ENCODE measurements around the gene SHISA7. TPM values are rescaled to one million over a fixed set of nuclear protein-coding genes. Genes with fewer than 3 reads are reported as not detected.
"Not testable (repeated sequence)": the region's sequence is repeated elsewhere in the genome, so short reads cannot be mapped to it uniquely, and the experiment has no call there.

SHISA7 gene
- total RNA-seq, 4 donors from 2014 or later = not detected

DNA sequence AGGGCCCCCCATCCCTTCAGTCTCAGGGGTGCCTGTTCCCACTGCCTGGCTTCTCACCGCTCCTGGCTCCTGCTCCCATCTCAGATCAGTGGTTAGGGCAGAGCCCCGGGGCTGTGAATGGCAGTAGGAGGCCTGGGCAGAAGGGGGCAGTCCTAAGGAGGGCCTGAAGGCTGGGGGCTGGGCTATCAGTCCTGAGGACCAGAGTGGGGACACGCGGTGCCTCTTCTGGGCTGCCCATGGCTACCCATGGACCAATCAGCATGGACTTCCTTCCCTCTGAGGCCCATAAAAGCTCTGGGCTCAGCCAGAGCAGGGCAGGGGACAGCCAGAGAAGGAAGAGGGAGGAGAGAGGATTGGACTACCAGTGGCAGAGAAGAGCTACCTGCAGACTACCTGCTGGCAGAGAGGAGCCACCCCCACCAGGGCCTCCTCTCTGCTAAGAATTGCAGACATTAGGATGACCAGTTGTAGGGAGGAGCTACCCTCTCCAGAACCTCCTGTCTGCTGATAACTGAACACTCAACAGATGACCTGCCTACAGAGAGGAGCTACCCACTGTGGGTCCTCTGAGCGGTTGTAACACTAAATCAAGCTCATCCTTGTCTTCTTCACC lies 23.4 kb downstream of the SHISA7 start:
- in situ Hi-C loops (cut with MboI; ENCODE audit: low sequenced_read_pairs in 4 of 4) (loop anchor here in 1 of 4 donors (25.0 kb wide), 2 partner anchors 132 to 282 kb away; partner anchors contain the start of genes BRSK1, HSPBP1 and TNNT1), intact Hi-C loops (cut with DNase I; ENCODE audit: low total_unique reads) (no loop called here)
- peaks cover 11 to 15% (median 11%) of the 10 kb centered on the region in 3 donors for H3K27me3 ChIP-seq
- H3K4me1 ChIP-seq = no peaks in the 10 kb centered on the region
- H3K9me3 ChIP-seq = no peaks in the 10 kb centered on the region
- no peak overlapping the region for H3K4me3 ChIP-seq
- no peak for DNase-seq
- TF ChIP-seq, protein P1, sequence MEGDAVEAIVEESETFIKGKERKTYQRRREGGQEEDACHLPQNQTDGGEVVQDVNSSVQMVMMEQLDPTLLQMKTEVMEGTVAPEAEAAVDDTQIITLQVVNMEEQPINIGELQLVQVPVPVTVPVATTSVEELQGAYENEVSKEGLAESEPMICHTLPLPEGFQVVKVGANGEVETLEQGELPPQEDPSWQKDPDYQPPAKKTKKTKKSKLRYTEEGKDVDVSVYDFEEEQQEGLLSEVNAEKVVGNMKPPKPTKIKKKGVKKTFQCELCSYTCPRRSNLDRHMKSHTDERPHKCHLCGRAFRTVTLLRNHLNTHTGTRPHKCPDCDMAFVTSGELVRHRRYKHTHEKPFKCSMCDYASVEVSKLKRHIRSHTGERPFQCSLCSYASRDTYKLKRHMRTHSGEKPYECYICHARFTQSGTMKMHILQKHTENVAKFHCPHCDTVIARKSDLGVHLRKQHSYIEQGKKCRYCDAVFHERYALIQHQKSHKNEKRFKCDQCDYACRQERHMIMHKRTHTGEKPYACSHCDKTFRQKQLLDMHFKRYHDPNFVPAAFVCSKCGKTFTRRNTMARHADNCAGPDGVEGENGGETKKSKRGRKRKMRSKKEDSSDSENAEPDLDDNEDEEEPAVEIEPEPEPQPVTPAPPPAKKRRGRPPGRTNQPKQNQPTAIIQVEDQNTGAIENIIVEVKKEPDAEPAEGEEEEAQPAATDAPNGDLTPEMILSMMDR (IDR thresholded peaks at IDR 0.05 in 4 of 5, conservative IDR thresholded peaks at IDR 0.05 in 1 of 5) = no peak
- TF ChIP-seq POLR2A (IDR thresholded peaks at IDR 0.05) = no peak
- no peak for ATAC-seq
- no peak overlapping the region for H3K27ac ChIP-seq
- H3K36me3 ChIP-seq = no peaks in the 10 kb centered on the region

DNA sequence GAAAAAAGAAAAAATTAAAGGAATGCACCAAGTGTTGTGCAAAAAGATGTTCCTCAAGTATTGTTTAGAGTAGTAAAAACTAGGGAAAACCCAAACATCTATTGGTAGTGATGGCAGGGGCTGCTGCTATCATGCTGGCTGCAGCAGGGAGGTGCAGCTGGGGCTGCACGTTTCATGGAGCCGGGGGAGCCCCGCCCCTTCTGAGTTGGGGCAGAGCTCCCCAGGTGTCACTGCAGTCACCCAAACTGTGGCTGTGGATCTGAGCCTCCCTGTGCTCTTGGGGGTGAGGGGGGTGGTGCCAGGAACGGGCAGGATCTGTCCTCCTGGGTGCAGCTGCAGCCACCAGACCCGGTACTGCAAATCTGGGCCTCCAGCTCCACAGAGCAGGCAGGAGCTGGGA lies 24.0 kb downstream of the SHISA7 start:
- no peak for DNase-seq
- in situ Hi-C loops (cut with MboI; ENCODE audit: low sequenced_read_pairs in 4 of 4) = loop anchor here in 1 of 4 donors (25.0 kb wide), 2 partner anchors 132 to 282 kb away; partner anchors contain the start of genes BRSK1, HSPBP1 and TNNT1
- intact Hi-C loops (cut with DNase I; ENCODE audit: low total_unique reads) = no loop called here

DNA sequence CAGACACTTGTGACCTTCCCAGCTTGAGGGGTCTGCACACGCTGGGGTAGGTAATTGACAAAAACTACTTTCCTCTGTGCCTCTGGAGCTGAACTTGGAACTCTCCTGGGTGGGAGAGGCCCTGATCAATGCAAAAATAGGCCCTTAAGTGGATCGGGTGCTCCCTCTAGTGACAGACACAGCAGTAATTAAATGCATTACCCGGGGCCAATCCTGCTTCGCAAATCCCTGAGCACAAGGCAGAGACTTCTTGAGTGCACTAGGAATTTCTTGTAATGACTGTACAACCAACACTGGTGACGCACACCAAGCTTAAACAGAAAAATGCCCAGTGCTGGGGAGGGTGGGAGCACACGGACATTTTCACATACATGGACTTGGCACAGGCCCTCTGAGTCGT lies 24.9 kb downstream of the SHISA7 start:
- no peak for TF ChIP-seq POLR2A (IDR thresholded peaks at IDR 0.05)
- TF ChIP-seq, protein P1 (IDR thresholded peaks at IDR 0.05 in 4 of 5, conservative IDR thresholded peaks at IDR 0.05 in 1 of 5) = peak in 3 of 5 experiments; percentile 40 to 46 (median 46)
- Histone ChIP-seq H3K36me3 (no peaks in the 10 kb centered on the region), H3K27me3 (peaks cover 5 to 15% (median 5%) of the 10 kb centered on the region in 3 donors), H3K4me1 (no peaks in the 10 kb centered on the region), H3K9me3 (no peaks in the 10 kb centered on the region), H3K27ac (no peak overlapping the region), H3K4me3 (no peak overlapping the region)
- DNase-seq = no peak
- no peak for ATAC-seq
- in situ Hi-C loops (cut with MboI; ENCODE audit: low sequenced_read_pairs in 4 of 4) (loop anchor here in 1 of 4 donors (25.0 kb wide), 2 partner anchors 131 to 281 kb away; partner anchors contain the start of genes BRSK1, HSPBP1 and TNNT1), intact Hi-C loops (cut with DNase I; ENCODE audit: low total_unique reads) (no loop called here)

More for the DNA sequence above, 24.0 kb downstream of the SHISA7 start:
- peaks cover 5 to 15% (median 5%) of the 10 kb centered on the region in 3 donors for H3K27me3 ChIP-seq
- H3K9me3 ChIP-seq = no peaks in the 10 kb centered on the region
- H3K27ac ChIP-seq = no peak overlapping the region
- no peaks in the 10 kb centered on the region for H3K36me3 ChIP-seq
- H3K4me1 ChIP-seq = no peaks in the 10 kb centered on the region
- H3K4me3 ChIP-seq = no peak overlapping the region
- TF ChIP-seq POLR2A (IDR thresholded peaks at IDR 0.05) = no peak
- TF ChIP-seq, protein P1 (IDR thresholded peaks at IDR 0.05 in 4 of 5, conservative IDR thresholded peaks at IDR 0.05 in 1 of 5) = no peak
- ATAC-seq = no peak

DNA sequence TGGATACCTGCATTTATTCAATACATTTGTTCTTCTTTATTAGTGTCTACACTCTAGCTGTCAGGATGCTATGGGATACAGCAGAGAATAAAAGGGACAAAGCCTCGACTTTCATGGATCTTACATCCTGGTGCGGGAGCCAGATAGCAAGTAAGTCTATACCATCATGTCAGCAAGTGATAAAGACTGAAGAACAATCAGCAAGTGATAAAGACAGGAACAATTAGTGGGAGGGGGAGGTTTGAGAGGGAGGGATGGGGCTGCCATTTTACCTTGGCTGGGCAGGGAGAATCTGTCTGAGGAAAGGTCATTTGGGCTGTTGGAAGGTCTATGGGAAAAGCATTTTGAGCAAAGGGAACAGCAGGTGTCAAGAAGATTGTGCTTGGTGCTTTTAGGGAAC lies 32.9 kb downstream of the SHISA7 start:
- TF ChIP-seq, protein P1 (IDR thresholded peaks at IDR 0.05 in 4 of 5, conservative IDR thresholded peaks at IDR 0.05 in 1 of 5) = no peak
- TF ChIP-seq POLR2A (IDR thresholded peaks at IDR 0.05) = no peak
- H3K27me3 ChIP-seq = no peaks in the 10 kb centered on the region
- no peaks in the 10 kb centered on the region for H3K36me3 ChIP-seq
- H3K27ac ChIP-seq = no peak overlapping the region
- no peaks in the 10 kb centered on the region for H3K9me3 ChIP-seq
- DNase-seq (no peak), ATAC-seq (no peak)
- no peak overlapping the region for H3K4me3 ChIP-seq
- H3K4me1 ChIP-seq = peaks cover 0 to 15% of the 10 kb centered on the region in 2 donors
- intact Hi-C loops (cut with DNase I; ENCODE audit: low total_unique reads) = no loop called here
- in situ Hi-C loops (cut with MboI; ENCODE audit: low sequenced_read_pairs in 4 of 4) = loop anchor here in 1 of 4 donors (25.0 kb wide), 2 partner anchors 123 to 273 kb away; partner anchors contain the start of genes BRSK1, HSPBP1 and TNNT1

DNA sequence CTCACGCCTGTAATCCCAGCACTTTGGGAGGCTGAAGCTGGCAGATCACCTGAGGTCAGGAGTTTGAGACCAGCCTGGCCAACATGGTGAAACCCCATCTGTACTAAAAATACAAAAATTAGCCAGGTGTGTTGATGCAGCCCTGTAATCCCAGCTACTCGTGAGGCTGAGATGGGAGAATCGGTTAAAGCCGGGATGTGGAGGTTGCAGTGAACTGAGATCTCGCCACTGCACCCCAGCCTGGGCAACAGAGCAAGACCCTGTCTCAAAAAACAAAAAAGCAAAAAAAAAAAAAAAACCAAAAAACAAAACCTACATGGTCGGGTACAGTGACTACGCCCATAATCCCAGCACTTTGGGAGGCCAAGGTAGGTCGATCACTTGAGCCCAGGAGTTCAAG lies 33.9 kb downstream of the SHISA7 start:
- intact Hi-C loops (cut with DNase I; ENCODE audit: low total_unique reads) = loop anchor here (5.0 kb wide), 2 partner anchors 53 to 213 kb away; partner anchors contain the start of genes C19orf85, ISOC2 and ZNF784
- H3K4me1 ChIP-seq = peaks cover 0 to 15% of the 10 kb centered on the region in 2 donors
- H3K36me3 ChIP-seq, H3K4me3 ChIP-seq, H3K9me3 ChIP-seq, H3K27ac ChIP-seq, DNase-seq, ATAC-seq, H3K27me3 ChIP-seq: not testable (repeated sequence)
- in situ Hi-C loops (cut with MboI; ENCODE audit: low sequenced_read_pairs in 4 of 4) = loop anchor here in 1 of 4 donors (25.0 kb wide), 2 partner anchors 122 to 272 kb away; partner anchors contain the start of genes BRSK1, HSPBP1 and TNNT1
